Measurements from ENCODE around the gene APRT. TPM values are rescaled to one million over a fixed set of nuclear protein-coding genes. Genes with fewer than 3 reads are reported as not detected.

Gene APRT
- total and polyA plus RNA-seq, 2 of the 4 experiments (the other 2 are of a cell fraction), result 40.5 to 157 TPM

- DNase-seq, result peak; percentile 95
- peak overlapping the region in 1 of 2 experiments; percentile 54; a peak in 2 of 4 replicates for H4K8ac ChIP-seq (ENCODE audit: low read depth in 2 of 2, low read length in 2 of 2)
- in situ Hi-C loops (cut with MboI; ENCODE audit: low sequenced_read_pairs) (no loop called here), dilution Hi-C loops (cut with HindIII; ENCODE audit: low sequenced_read_pairs, unreplicated experiment) (no loop called here), intact Hi-C loops (cut with micrococcal nuclease) (no loop called here)
- H3K9me1 ChIP-seq (ENCODE audit: insufficient read depth, low read length), result peaks cover 27% of the 10 kb centered on the region
- H3K9me3 ChIP-seq (ENCODE audit: control insufficient read depth, insufficient read depth, low read length), result no peaks in the 10 kb centered on the region
- H3K56ac ChIP-seq (ENCODE audit: extremely low read depth, insufficient read depth, low read length), result no peak overlapping the region
- H3K4me1 ChIP-seq (ENCODE audit: control insufficient read depth, insufficient read depth, low read length), result peaks cover 57% of the 10 kb centered on the region
- H2AK9ac ChIP-seq (replicated peaks; ENCODE audit: low read depth, low read length, poor library complexity), result peak overlapping the region; percentile 98
- H3K27me3 ChIP-seq (ENCODE audit: control insufficient read depth, insufficient read depth, low read length), result no peaks in the 10 kb centered on the region
- peak overlapping the region; percentile 69 for H3K4me2 ChIP-seq (ENCODE audit: low read depth, low read length)
- H3K27ac ChIP-seq (ENCODE audit: insufficient read depth, low read length), result peak overlapping the region; percentile 81
- H4K91ac ChIP-seq (ENCODE audit: insufficient read depth, low read depth, low read length), result peak overlapping the region; percentile 70
- H2AFZ ChIP-seq (replicated peaks; ENCODE audit: low read length, poor library complexity), result peak overlapping the region; percentile 77
- POLR2A ChIA-PET (ENCODE audit: unreplicated experiment), result interaction anchor here (0.9 to 1.0 kb wide), 3 partner anchors 9 to 14 kb away, joined by 3 read pairs; no protein-coding TSS in a partner anchor
- H2BK5ac ChIP-seq (ENCODE audit: low read depth, low read length, poor library complexity, severe bottlenecking), result peak overlapping the region; percentile 90
- WGBS, 2 experiments (ENCODE audit: extremely low coverage in 2 of 2, insufficient read length in 1 of 2), result 3% methylated on average over 6 of the region's 29 CpGs; no CpG with 5 or more reads in 1 of the 2 experiments
- H2BK120ac ChIP-seq (ENCODE audit: low read depth, low read length), result peak overlapping the region; percentile 85
- H2BK15ac ChIP-seq (ENCODE audit: low read depth, low read length), result peak overlapping the region; percentile 18; the same call in 1 of the 3 replicates
- peak; percentile 59 for ATAC-seq (ENCODE audit: low read depth)
- peak overlapping the region; percentile 84 for H3K4ac ChIP-seq (ENCODE audit: low read depth, low read length)
- H3K79me1 ChIP-seq (ENCODE audit: low read depth in 1 of 2, low read length in 2 of 2), result peaks cover 15 to 76% of the 10 kb centered on the region in 2 experiments
- H3K18ac ChIP-seq (ENCODE audit: low read depth, low read length), result no peak overlapping the region; the same call in 1 of the 2 replicates
- CTCF ChIA-PET, result interaction anchor here (0.7 to 1.5 kb wide), 4 partner anchors 9 to 36 kb away, joined by 3 read pairs; no protein-coding TSS in a partner anchor
- no TSS peak for BruUV-seq (replicated peaks)
- peak overlapping the region; percentile 48; the same call in 1 of the 2 replicates for H3K9ac ChIP-seq (ENCODE audit: low read depth, low read length)
- H3K23ac ChIP-seq (ENCODE audit: low read depth, low read length), result peak overlapping the region; percentile 64; the same call in 1 of the 2 replicates
- H3K4me3 ChIP-seq (ENCODE audit: insufficient read depth, low read depth, low read length), result peak overlapping the region; percentile 20; the same call in 1 of the 2 replicates
- 0 out of 2 replicates have a peak overlapping the region, but pooled peaks have one; percentile 88 for H2BK20ac ChIP-seq (ENCODE audit: low read depth, low read length)
- 0 out of 2 replicates have a peak overlapping the region, but pooled peaks have one; percentile 9 for H4K5ac ChIP-seq (ENCODE audit: low read depth, low read length)
- H4K20me1 ChIP-seq (ENCODE audit: insufficient read depth, low read length), result peaks cover 93% of the 10 kb centered on the region
- H3K36me3 ChIP-seq (ENCODE audit: control insufficient read depth, insufficient read depth, low read length), result peaks cover 3% of the 10 kb centered on the region; the same call in 1 of the 2 replicates
- peak overlapping the region; percentile 88 for H2AK5ac ChIP-seq (ENCODE audit: low read depth, low read length)
- H3K14ac ChIP-seq (replicated peaks; ENCODE audit: low read depth, low read length), result peak overlapping the region; percentile 27
- peak; percentile 25; the same call in 1 of the 2 replicates for TF ChIP-seq RAD21 (IDR thresholded peaks at IDR 0.05; ENCODE audit: low read length)
- peak; percentile 14; the same call in 1 of the 2 replicates for TF ChIP-seq SMC3 (IDR thresholded peaks at IDR 0.05; ENCODE audit: low read depth, low read length)
- peak; percentile 85 for TF ChIP-seq RCOR1 (IDR thresholded peaks at IDR 0.05; ENCODE audit: insufficient replicate concordance, low read length)
- TF ChIP-seq ELK1 (IDR thresholded peaks at IDR 0.05; ENCODE audit: borderline replicate concordance, low read depth, low read length), result no peak
- peak; percentile 23 for TF ChIP-seq FOS (IDR thresholded peaks at IDR 0.05; ENCODE audit: low read depth, low read length)
- peak; percentile 51 for TF ChIP-seq POLR2A (IDR thresholded peaks at IDR 0.05; ENCODE audit: low read depth, low read length)
- peak; percentile 99 for TF ChIP-seq MXI1 (IDR thresholded peaks at IDR 0.05; ENCODE audit: borderline replicate concordance, low read depth, low read length)
- no peak for TF ChIP-seq CHD1 (IDR thresholded peaks at IDR 0.05; ENCODE audit: low read depth, low read length)
- peak; percentile 97 for TF ChIP-seq BHLHE40 (IDR thresholded peaks at IDR 0.05; ENCODE audit: low read depth, low read length)
- TF ChIP-seq RFX5 (IDR thresholded peaks at IDR 0.05; ENCODE audit: low read depth, low read length), result no peak; the same call in 1 of the 2 replicates
- TF ChIP-seq CEBPB (IDR thresholded peaks at IDR 0.05; ENCODE audit: low read depth, low read length), result no peak
- no peak for TF ChIP-seq MAFK (IDR thresholded peaks at IDR 0.05; ENCODE audit: low read depth, low read length)
- no peak for TF ChIP-seq CTCF (conservative IDR thresholded peaks at IDR 0.05; ENCODE audit: low read depth, low read length)
- TF ChIP-seq NFE2L2 (IDR thresholded peaks at IDR 0.05; ENCODE audit: low read depth, low read length), result no peak
Observed at GRCh38 chr16:88772871-88773811, 38.6 kb downstream of the APRT start.

Data from IMR-90 (cell line).